ENCODE data around the gene GRK2. TPM values are rescaled to one million over a fixed set of nuclear protein-coding genes. Genes with fewer than 3 reads are reported as not detected.
A peak's percentile ranks its signal among the peaks of the same experiment; 100 is the strongest.

GRK2 gene
- total and polyA plus RNA-seq, 2 of the 8 experiments (the other 6 are each of a cell fraction or from before 2014, with no cell fraction given): 47.3 to 49.7 TPM

DNA sequence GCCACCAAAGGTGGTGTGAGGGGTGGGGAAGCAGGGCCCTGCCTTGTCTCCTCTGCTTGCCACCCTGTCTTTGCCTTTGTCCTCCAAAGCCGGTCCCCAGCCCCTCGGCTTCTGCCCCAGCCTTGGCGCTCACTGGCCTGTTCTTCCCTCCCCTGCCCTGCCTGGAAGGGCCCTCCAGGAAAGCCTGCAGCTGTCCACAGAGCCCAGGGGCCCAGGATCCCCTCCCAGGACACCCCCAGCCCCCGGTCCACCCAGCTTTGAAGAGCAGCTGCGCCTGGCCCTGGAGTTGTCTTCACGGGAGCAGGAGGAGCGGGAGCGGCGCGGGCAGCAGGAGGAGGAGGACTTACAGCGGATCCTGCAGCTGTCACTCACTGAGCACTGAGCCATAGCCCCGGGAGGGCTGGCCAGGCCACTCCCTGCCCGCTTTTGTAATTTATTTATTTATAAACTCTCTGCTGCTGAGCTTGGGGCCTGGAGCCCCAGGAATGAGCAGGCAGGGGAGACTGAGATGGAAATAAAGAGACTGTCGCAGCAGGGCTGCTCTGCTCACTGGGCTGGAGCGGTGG lies 35.8 kb downstream of the GRK2 start:
- Histone ChIP-seq H3K4ac (replicated peaks; ENCODE audit: insufficient read length, low read depth, low read length) (no peak overlapping the region), H3K79me1 (ENCODE audit: low read depth, low read length) (no peaks in the 10 kb centered on the region; the same call in 1 of the 2 replicates), H2AK5ac (ENCODE audit: low read depth, low read length) (no peak overlapping the region), H2BK5ac (ENCODE audit: low read depth, low read length) (0 out of 2 replicates have a peak overlapping the region, but pooled peaks have one; percentile 85), H4K5ac (ENCODE audit: insufficient read length, low read depth, low read length) (peak overlapping the region; percentile 42), H3K18ac (ENCODE audit: extremely low read depth, low read length) (peak overlapping the region; percentile 90), H3K23ac (ENCODE audit: insufficient read length) (no peak overlapping the region), H4K20me1 (replicated peaks in 1 of 2; ENCODE audit: control insufficient read depth in 1 of 2, insufficient read depth in 2 of 2, low read length in 2 of 2) (peaks cover 0 to 11% of the 10 kb centered on the region in 2 experiments), H3K36me3 (ENCODE audit: control insufficient read depth in 2 of 4, insufficient read depth in 4 of 4, low read length in 3 of 4) (peaks cover 0 to 14% (median 6%) of the 10 kb centered on the region in 4 experiments; a peak in 3 of 8 replicates), H2BK12ac (ENCODE audit: low read depth, low read length) (no peak overlapping the region), H3K9me3 (ENCODE audit: insufficient read depth in 2 of 2, low read depth in 1 of 2, low read length in 1 of 2) (no peaks in the 10 kb centered on the region), H3K4me1 (replicated peaks in 1 of 4; ENCODE audit: control insufficient read depth in 3 of 4, insufficient read depth in 4 of 4, low read length in 3 of 4) (peaks cover 0 to 20% (median 16%) of the 10 kb centered on the region in 4 experiments; a peak in 5 of 7 replicates), H4K8ac (ENCODE audit: extremely low read depth, insufficient read depth, low read length) (no peak overlapping the region; the same call in 1 of the 2 replicates), H3K4me2 (ENCODE audit: insufficient read depth in 1 of 2, low read depth in 2 of 2, low read length in 2 of 2) (peak overlapping the region; percentile 81 to 85), H3K9ac (replicated peaks in 1 of 4; ENCODE audit: extremely low read depth in 1 of 4, low read depth in 3 of 4, low read length in 3 of 4) (peak overlapping the region in 1 of 4 experiments; percentile 4; a peak in 1 of 7 replicates), H3K4me3 (ENCODE audit: extremely low read depth in 1 of 4, insufficient read depth in 2 of 4, low read depth in 3 of 4, low read length in 4 of 4) (peak overlapping the region; percentile 67 to 94 (median 74); a peak in 5 of 8 replicates), H2BK20ac (ENCODE audit: low read length) (no peak overlapping the region), H2AFZ (ENCODE audit: low read length) (no peak overlapping the region), H3K56ac (replicated peaks; ENCODE audit: insufficient read length, low read depth, low read length) (no peak overlapping the region), H3K14ac (ENCODE audit: insufficient read length) (no peak overlapping the region), H2BK120ac (replicated peaks; ENCODE audit: low read depth, low read length) (no peak overlapping the region), H3K27ac (ENCODE audit: low read depth, low read length) (no peak overlapping the region), H3K23me2 (ENCODE audit: low read depth, low read length) (peaks cover 19% of the 10 kb centered on the region; the same call in 1 of the 2 replicates), H4K91ac (replicated peaks; ENCODE audit: insufficient read length, low read length) (no peak overlapping the region), H3K79me2 (ENCODE audit: control insufficient read depth in 1 of 2, insufficient read depth in 2 of 2, low read length in 2 of 2) (no peaks in the 10 kb centered on the region), H2BK15ac (ENCODE audit: low read length) (no peak overlapping the region), H3K27me3 (replicated peaks in 1 of 4; ENCODE audit: control insufficient read depth in 3 of 4, extremely low read depth in 1 of 4, insufficient read depth in 3 of 4, low read length in 3 of 4) (peaks cover 0 to 11% (median 7%) of the 10 kb centered on the region in 4 experiments; a peak in 5 of 7 replicates)
- peak in 1 of 2 experiments; percentile 75 for DNase-seq (ENCODE audit: low read depth in 1 of 2, low spot score in 2 of 2)
- ChIA-PET CTCF (ENCODE audit: partially characterized antibody) (interaction anchor here (1.1 to 4.8 kb wide), 11 partner anchors 9 to 80 kb away, joined by 3 to 33 read pairs (median 5); partner anchors contain the start of gene ANKRD13D), POLR2A (ENCODE audit: partially characterized antibody) (interaction anchor here (0.9 to 9.7 kb wide), 10 partner anchors 12 to 182 kb away, joined by 3 to 106 read pairs (median 4); partner anchors contain the start of genes ANKRD13D, CORO1B and PPP1CA)
- TF ChIP-seq ZNF274 (IDR thresholded peaks at IDR 0.05; ENCODE audit: borderline replicate concordance, extremely low read depth, low read length): no peak
- TF ChIP-seq SIN3A (conservative IDR thresholded peaks at IDR 0.05 in 1 of 2, IDR thresholded peaks at IDR 0.05 in 1 of 2; ENCODE audit: low read depth in 1 of 2, low read length in 2 of 2): 0 out of 4 replicates have a peak, but pooled peaks of 1 of the 2 experiments have one; percentile 13
- TF ChIP-seq BACH1 (IDR thresholded peaks at IDR 0.05; ENCODE audit: low read length): peak; percentile 12; the same call in 1 of the 2 replicates
- TF ChIP-seq TEAD4 (IDR thresholded peaks at IDR 0.05; ENCODE audit: low read depth, low read length): no peak
- TF ChIP-seq HDAC2 (IDR thresholded peaks at IDR 0.05; ENCODE audit: borderline replicate concordance in 1 of 2, low read depth in 2 of 2, low read length in 2 of 2): 0 out of 4 replicates have a peak, but pooled peaks of 1 of the 2 experiments have one; percentile 29
- 19% methylated on average over 12 of the region's 15 CpGs; no CpG with 5 or more reads in 1 of the 2 experiments for WGBS, 2 experiments (ENCODE audit: extremely low coverage in 1 of 2, insufficient coverage in 1 of 2, insufficient read length in 1 of 2, insufficient replicate concordance in 2 of 2, low coverage in 1 of 2, low lambda C conversion rate in 2 of 2, missing lambda C conversion rate in 1 of 2)
- FAIRE-seq: no peak

Data from H1 (cell line).